Natural killer cell treated with Interleukin-12 subunit alpha and Interleukin-12 subunit beta and Interleukin-15 and Interleukin-18, amount 100 ng/mL, for 72 hours (primary cell): ENCODE data around the gene NUP50. TPM values are rescaled to one million over a fixed set of nuclear protein-coding genes. Genes with fewer than 3 reads are reported as not detected.

Experiments
- total RNA-seq, 2 donors: library from RNA; stranded (reverse); gene quantifications; one replicate each; pipeline ENCODE4 v1.2.3, GENCODE V29; 2022

NUP50 gene
- total RNA-seq, 2 donors from 2014 or later, result 124 to 185 TPM

Other genes with a start within 250 kb of the NUP50 start
- under 1 TPM in 1 of 2 donors, not detected in 1; 0.36 TPM for gene PHF21B, start 153.9 kb upstream of the NUP50 start, total RNA-seq
- gene KIAA0930, start 77.0 kb downstream of the NUP50 start, total RNA-seq, result 10 to 100 TPM; 54.1 to 55.2 TPM
- not detected for gene UPK3A, start 121.0 kb downstream of the NUP50 start, total RNA-seq
- 100 to 1,000 TPM in 1 of 2 donors, 10 to 100 TPM in 1; 24.9 to 138 TPM for gene FAM118A, start 146.0 kb downstream of the NUP50 start, total RNA-seq
- gene SMC1B, start 249.7 kb downstream of the NUP50 start, total RNA-seq, result under 1 TPM; 0.07 to 0.14 TPM
- gene RIBC2, start 249.8 kb downstream of the NUP50 start, total RNA-seq, result 1 to 10 TPM; 1.2 to 4.1 TPM